Cardiac muscle cell (in vitro differentiated cells and primary cell): ENCODE measurements around the gene ZNF669. TPM values are rescaled to one million over a fixed set of nuclear protein-coding genes. Genes with fewer than 3 reads are reported as not detected.
A peak's percentile ranks its signal among the peaks of the same experiment; 100 is the strongest.

Source experiments
- DNase-seq, 2 donors: peaks; one replicate each; pipeline versions ENCODE4 v3.0.0 to v3.0.0-alpha.2; 2010 to 2017; ENCODE audit warnings: low read depth in 1 of 2, low spot score in 1 of 2
- H3K27ac ChIP-seq: fragments of 200-600 bp; sonication (generic); 2 replicates; pipeline ENCODE4 v1.5.1; 2016
- H3K27me3 ChIP-seq: fragments of 200-600 bp; sonication (generic); 2 replicates; pipeline ENCODE4 v1.6.0; 2016; ENCODE audit warnings: control low read depth
- H3K36me3 ChIP-seq: fragments of 200-600 bp; sonication (generic); 2 replicates; pipeline ENCODE4 v1.5.1; 2016; ENCODE audit warnings: control low read depth
- H3K4me1 ChIP-seq: fragments of 200-600 bp; sonication (generic); 2 replicates; pipeline ENCODE4 v1.8.1; 2017; ENCODE audit warnings: low read depth, mild to moderate bottlenecking, mixed run types
- H3K4me3 ChIP-seq: fragments of 200-600 bp; sonication (generic); 2 replicates; pipeline ENCODE4 v1.5.1; 2016; ENCODE audit warnings: mild to moderate bottlenecking
- H3K9me3 ChIP-seq: fragments of 200-600 bp; sonication (generic); 2 replicates; pipeline ENCODE4 v1.5.1; 2017; ENCODE audit warnings: low read depth, mild to moderate bottlenecking, control low read depth
- CTCF ChIP-seq: IDR thresholded peaks from 2 replicates; pipeline ENCODE4 v1.5.1; 2012; ENCODE audit warnings: low read depth, mild to moderate bottlenecking, low read length
- polyA plus RNA-seq: library from polyadenylated mRNA; unstranded; fragments of >200 nt; fragmentation: Nextera tagmentation; extraction: Ambion mirVana; gene quantifications from 2 replicates; pipeline ENCODE4 v1.2.1, GENCODE V29; 2016
- total RNA-seq: library from RNA; depleted of rRNA; stranded (reverse); fragments of >200 nt; gene quantifications from 2 replicates; pipeline ENCODE4 v1.2.3, GENCODE V29; 2016

ZNF669 gene
- total and polyA plus RNA-seq, 2 experiments from 2014 or later: 4.4 to 23.2 TPM

GRCh38 chr1:247060771-247061170 lies 43.4 kb downstream of the ZNF669 start:
- Histone ChIP-seq H3K27me3 (no peaks in the 10 kb centered on the region), H3K4me3 (no peak overlapping the region), H3K9me3 (no peaks in the 10 kb centered on the region), H3K27ac (no peak overlapping the region), H3K36me3 (no peaks in the 10 kb centered on the region), H3K4me1 (no peaks in the 10 kb centered on the region)
- DNase-seq: no peak
- no peak for TF ChIP-seq CTCF

GRCh38 chr1:247056071-247056470 lies 48.1 kb downstream of the ZNF669 start:
- Histone ChIP-seq H3K27me3 (no peaks in the 10 kb centered on the region), H3K27ac (no peak overlapping the region), H3K9me3 (no peaks in the 10 kb centered on the region), H3K4me3 (no peak overlapping the region), H3K4me1 (no peaks in the 10 kb centered on the region), H3K36me3 (no peaks in the 10 kb centered on the region)
- no peak for TF ChIP-seq CTCF
- no peak for DNase-seq

GRCh38 chr1:247054992-247055415 lies 49.2 kb downstream of the ZNF669 start:
- Histone ChIP-seq H3K27ac (no peak overlapping the region), H3K4me3 (no peak overlapping the region), H3K4me1 (no peaks in the 10 kb centered on the region), H3K27me3 (no peaks in the 10 kb centered on the region), H3K9me3 (no peaks in the 10 kb centered on the region), H3K36me3 (no peaks in the 10 kb centered on the region)
- no peak for TF ChIP-seq CTCF
- peak in 1 of 2 donors; percentile 79 for DNase-seq

Other genes starting within 250 kb of the ZNF669 start
- gene AHCTF1, start 172.4 kb downstream of the ZNF669 start, total RNA-seq: 11.0 and 19.1 TPM in 2 replicates
- 6.3 and 12.9 TPM in 2 replicates for gene AHCTF1, start 172.4 kb downstream of the ZNF669 start, polyA plus RNA-seq
- 1.1 and 4.3 TPM in 2 replicates for gene ZNF695, start 96.3 kb downstream of the ZNF669 start, total RNA-seq
- gene ZNF695, start 96.3 kb downstream of the ZNF669 start, polyA plus RNA-seq: 2.0 and 3.7 TPM in 2 replicates
- gene ZNF670, start 25.5 kb downstream of the ZNF669 start, total RNA-seq: 1.3 and 3.5 TPM in 2 replicates
- 1.4 and 3.3 TPM in 2 replicates for gene ZNF670, start 25.5 kb downstream of the ZNF669 start, polyA plus RNA-seq
- 52.6 and 53.9 TPM in 2 replicates for gene ZNF124, start 67.7 kb upstream of the ZNF669 start, total RNA-seq
- gene ZNF124, start 67.7 kb upstream of the ZNF669 start, polyA plus RNA-seq: 8.0 and 8.2 TPM in 2 replicates
- gene VN1R5, start 151.7 kb upstream of the ZNF669 start, total RNA-seq: not detected in 2 replicates
- not detected in 2 replicates for gene VN1R5, start 151.7 kb upstream of the ZNF669 start, polyA plus RNA-seq
- gene ZNF496, start 227.5 kb upstream of the ZNF669 start, total RNA-seq: 55.8 and 108 TPM in 2 replicates
- gene ZNF496, start 227.5 kb upstream of the ZNF669 start, polyA plus RNA-seq: 18.8 and 22.6 TPM in 2 replicates